ENCODE data around the gene C10orf71. TPM values are rescaled to one million over a fixed set of nuclear protein-coding genes. Genes with fewer than 3 reads are reported as not detected.

Gene C10orf71, protein sequence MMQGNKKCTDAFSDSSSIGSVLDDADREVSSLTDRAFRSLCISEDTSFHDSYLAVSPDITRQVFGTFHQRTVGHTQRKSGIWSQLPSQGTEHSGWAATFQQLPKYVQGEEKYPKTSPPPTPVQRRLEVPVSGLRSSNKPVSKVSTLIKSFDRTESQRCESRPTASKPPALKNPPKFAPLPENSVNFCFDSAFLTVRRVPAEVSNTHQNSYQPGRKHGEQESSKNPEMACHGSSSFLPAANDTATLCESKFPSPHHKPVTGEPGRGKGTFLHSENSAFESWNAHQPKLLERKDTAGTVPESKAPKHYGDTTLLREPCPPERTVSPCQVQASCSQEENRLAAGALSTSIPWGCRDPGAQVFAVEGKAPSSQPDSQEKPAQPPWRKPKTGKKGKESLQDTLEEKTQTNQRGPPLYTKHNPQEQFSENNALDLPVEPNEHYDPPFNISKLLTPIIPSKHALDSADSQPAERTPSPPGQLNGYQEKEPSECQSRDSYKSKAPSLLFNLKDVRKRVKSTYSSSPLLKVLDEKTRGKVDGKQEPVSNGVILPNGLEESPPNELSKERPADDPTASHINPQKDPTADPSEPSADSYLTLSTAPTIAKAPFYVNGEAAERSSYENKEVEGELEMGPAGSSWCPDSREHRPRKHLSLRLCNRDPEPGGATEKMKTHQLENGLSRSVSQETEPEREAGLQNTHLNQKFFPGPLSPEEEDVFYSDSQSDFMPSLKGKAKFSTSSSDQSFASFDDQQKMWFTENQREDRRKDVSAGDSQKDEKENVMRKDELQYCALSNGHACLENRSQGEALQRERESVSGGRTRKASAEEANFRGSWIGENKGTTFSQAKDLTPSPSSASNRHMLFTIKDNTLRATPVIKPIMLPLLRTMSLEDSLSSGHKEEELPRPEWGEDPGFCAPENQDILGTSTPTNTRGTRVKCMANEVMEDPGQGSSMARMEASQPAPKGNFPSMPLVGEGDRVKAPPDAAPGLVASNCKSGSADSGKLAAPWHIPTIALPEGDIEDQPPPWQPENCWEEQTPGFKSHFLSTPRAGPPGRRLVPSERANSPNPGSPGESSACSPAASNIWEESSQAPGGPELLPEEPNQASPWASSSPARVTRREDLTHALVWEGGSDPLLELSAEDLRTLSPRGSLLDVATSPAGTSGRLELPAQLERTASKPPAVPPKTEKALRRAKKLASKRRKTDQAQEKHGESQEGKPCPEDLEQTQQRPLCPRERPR (N-terminal part only)
- not detected for polyA plus RNA-seq (2013, experiment 1 of 2)
- not detected for polyA plus RNA-seq (2013, experiment 2 of 2)

- 77 to 85% methylated on average over 15 to 16 of the region's 27 CpGs for WGBS, 2 experiments (ENCODE audit: insufficient coverage in 2 of 2)
Observed at GRCh38 chr10:49298983-49299815, at the start of gene C10orf71. C10orf71 (plus strand) TSS chr10:49299170; CDS start chr10:49322546, 23,376 bp downstream.

DNA sequence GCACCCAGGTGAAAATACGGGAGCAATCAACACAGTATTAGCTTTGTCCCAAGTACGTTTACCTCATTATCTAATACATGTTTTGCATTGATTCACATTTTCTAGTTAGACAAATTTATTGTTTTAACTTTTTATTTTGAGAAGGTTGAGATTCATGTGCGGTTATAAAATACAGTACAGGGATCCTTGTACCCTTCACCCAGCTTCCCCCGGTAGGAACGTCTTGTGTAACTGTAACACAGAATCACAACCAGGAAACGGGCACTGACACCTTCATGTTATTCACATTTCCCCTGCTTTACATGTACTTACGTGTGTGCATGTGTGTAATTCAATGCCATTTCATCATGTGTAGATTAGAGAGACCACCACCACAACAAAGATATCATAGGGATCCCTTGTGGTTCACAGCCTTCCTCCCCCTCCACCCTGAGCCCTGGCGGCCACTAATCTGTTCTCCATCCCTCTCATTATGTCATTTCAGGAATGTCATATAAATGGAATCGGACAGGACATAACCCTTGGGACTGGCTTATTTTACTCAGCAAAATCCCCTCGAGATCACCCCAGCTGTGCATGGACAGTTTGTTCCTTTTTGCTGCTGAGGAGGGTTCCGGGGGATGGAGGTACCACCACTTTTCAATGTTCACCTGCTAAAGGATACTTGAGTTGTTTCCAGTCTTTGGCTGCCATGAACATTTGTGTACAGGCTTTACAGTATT lies 46.5 kb upstream of the C10orf71 start:
- Histone ChIP-seq H3K36me3 (ENCODE audit: control insufficient read depth, insufficient read depth, low read length) (no peaks in the 10 kb centered on the region), H3K9me3 (ENCODE audit: control insufficient read depth, low read length) (no peaks in the 10 kb centered on the region), H3K4me3 (ENCODE audit: extremely low read depth, insufficient read depth, low read length, poor library complexity, severe bottlenecking) (no peak overlapping the region), H3K27ac (ENCODE audit: low read depth, low read length, severe bottlenecking) (no peak overlapping the region), H3K4me1 (ENCODE audit: control insufficient read depth, insufficient read depth, low read length, poor library complexity, severe bottlenecking) (no peaks in the 10 kb centered on the region)
- 80 to 100% methylated on average over 1 to 7 of the region's 11 CpGs for WGBS, 2 experiments (ENCODE audit: insufficient coverage in 2 of 2)

More at GRCh38 chr10:49298983-49299815, at the start of gene C10orf71:
- H3K9me3 ChIP-seq (ENCODE audit: control insufficient read depth, low read length), result no peaks in the 10 kb centered on the region
- H3K36me3 ChIP-seq (ENCODE audit: control insufficient read depth, insufficient read depth, low read length), result no peaks in the 10 kb centered on the region
- H3K4me1 ChIP-seq (ENCODE audit: control insufficient read depth, insufficient read depth, low read length, poor library complexity, severe bottlenecking), result peaks cover 14% of the 10 kb centered on the region
- H3K27ac ChIP-seq (ENCODE audit: low read depth, low read length, severe bottlenecking), result no peak within 1 kb of the TSS
- H3K4me3 ChIP-seq (ENCODE audit: extremely low read depth, insufficient read depth, low read length, poor library complexity, severe bottlenecking), result no peak within 1 kb of the TSS

DNA sequence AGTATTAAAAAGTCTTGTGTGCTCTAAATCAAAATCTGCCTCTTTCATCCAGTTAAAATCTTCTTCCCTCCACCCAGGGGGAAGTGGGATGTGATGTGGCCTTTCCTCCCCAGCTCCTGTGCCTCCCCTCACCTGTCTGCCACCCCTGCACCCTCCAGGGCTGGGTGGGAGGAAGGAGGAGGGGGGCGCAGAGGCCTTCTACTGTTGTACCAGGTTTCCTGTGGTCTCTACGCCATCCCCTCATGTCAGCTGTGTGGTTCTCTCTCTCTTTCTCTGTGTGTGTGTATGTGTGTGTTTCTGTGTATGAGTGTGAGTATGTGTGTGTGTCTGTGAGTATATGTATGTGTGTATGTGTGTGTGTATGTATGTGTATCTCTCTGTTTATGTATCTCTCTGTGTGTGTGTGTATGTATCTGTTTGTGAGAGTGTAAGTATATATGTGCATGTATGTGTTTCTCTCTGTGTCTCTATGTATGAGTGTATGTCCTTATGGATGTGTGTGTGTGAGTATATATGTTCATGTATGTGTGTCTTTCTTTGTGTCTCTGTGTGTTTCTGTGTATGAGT lies 45.5 kb upstream of the C10orf71 start:
- H3K36me3 ChIP-seq (ENCODE audit: control insufficient read depth, insufficient read depth, low read length), result no peaks in the 10 kb centered on the region
- no peaks in the 10 kb centered on the region for H3K9me3 ChIP-seq (ENCODE audit: control insufficient read depth, low read length)
- no peak overlapping the region for H3K4me3 ChIP-seq (ENCODE audit: extremely low read depth, insufficient read depth, low read length, poor library complexity, severe bottlenecking)
- no peak overlapping the region for H3K27ac ChIP-seq (ENCODE audit: low read depth, low read length, severe bottlenecking)
- no peaks in the 10 kb centered on the region for H3K4me1 ChIP-seq (ENCODE audit: control insufficient read depth, insufficient read depth, low read length, poor library complexity, severe bottlenecking)
- 80 to 100% methylated on average over 1 to 2 of the region's 2 CpGs for WGBS, 2 experiments (ENCODE audit: insufficient coverage in 2 of 2)

- no peaks in the 10 kb centered on the region for H3K36me3 ChIP-seq (ENCODE audit: control insufficient read depth, insufficient read depth, low read length)
- no peak overlapping the region for H3K27ac ChIP-seq (ENCODE audit: low read depth, low read length, severe bottlenecking)
- H3K4me1 ChIP-seq (ENCODE audit: control insufficient read depth, insufficient read depth, low read length, poor library complexity, severe bottlenecking), result no peaks in the 10 kb centered on the region
- no peaks in the 10 kb centered on the region for H3K9me3 ChIP-seq (ENCODE audit: control insufficient read depth, low read length)
- H3K4me3 ChIP-seq (ENCODE audit: extremely low read depth, insufficient read depth, low read length, poor library complexity, severe bottlenecking), result no peak overlapping the region
Observed at GRCh38 chr10:49254150-49254549, 44.8 kb upstream of the C10orf71 start.

DNA sequence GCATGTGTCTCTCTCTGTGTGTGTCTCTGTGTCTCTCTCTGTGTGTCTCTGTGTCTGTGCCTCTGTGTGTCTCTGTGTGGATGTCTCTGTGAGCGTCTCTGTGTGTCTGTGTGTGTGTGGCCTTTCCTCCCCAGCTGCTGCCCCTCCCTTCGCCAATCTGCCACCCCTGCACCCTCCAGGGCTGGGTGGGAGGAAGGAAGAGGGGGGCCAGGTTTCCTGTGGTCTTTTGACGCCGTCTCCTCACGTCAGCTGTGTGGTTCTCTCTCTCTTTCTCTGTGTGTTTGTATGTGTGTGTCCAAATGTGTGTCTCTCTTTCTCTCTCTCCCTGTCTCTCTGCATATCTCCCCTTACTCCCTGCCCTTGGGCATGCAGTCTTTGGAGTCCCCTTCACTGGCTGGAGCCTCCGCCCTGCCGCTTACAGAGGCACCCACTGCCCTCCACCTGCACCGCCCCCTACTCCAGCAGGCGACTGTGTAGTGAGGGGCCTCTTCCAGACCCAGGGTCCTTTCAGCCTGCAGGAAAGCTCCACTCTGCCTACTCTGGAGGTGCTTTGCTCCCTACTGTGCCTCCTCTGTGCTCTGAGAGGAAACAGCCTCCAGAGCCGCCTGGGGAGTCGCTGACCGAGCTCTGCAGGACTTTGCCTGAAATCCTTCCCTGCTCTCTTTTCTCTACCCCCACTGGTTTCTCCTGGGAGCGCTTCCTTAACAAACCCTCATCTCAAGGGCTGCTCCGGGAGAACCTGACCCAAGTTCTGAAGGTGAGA lies 44.2 kb upstream of the C10orf71 start:
- H3K36me3 ChIP-seq (ENCODE audit: control insufficient read depth, insufficient read depth, low read length), result no peaks in the 10 kb centered on the region
- no peak overlapping the region for H3K27ac ChIP-seq (ENCODE audit: low read depth, low read length, severe bottlenecking)
- no peak overlapping the region for H3K4me3 ChIP-seq (ENCODE audit: extremely low read depth, insufficient read depth, low read length, poor library complexity, severe bottlenecking)
- no peaks in the 10 kb centered on the region for H3K9me3 ChIP-seq (ENCODE audit: control insufficient read depth, low read length)
- no peaks in the 10 kb centered on the region for H3K4me1 ChIP-seq (ENCODE audit: control insufficient read depth, insufficient read depth, low read length, poor library complexity, severe bottlenecking)
- WGBS, 2 experiments (ENCODE audit: insufficient coverage in 2 of 2), result 55 to 61% methylated on average over 7 of the region's 14 CpGs

DNA sequence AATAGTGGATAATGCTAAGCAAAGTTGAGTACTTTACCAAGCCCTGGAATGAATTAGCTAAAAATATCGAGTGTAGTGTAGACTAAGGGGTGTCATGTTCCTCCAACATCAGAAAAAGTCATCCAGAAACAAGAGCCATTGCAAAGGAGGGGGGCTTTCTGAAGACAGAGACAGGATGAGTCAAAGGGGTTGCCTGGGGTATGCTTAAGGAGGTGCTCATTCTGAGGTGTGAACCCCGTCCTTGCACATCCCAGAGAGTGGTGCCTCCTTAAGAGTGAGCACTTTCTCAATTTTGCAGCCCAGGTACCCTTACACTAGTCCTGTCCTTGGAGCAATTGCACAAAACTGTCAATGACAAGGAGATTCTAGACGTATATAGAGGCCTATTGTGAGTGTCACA lies 43.1 kb upstream of the C10orf71 start:
- H3K9me3 ChIP-seq (ENCODE audit: control insufficient read depth, low read length), result no peaks in the 10 kb centered on the region
- no peak overlapping the region for H3K4me3 ChIP-seq (ENCODE audit: extremely low read depth, insufficient read depth, low read length, poor library complexity, severe bottlenecking)
- H3K27ac ChIP-seq (ENCODE audit: low read depth, low read length, severe bottlenecking), result no peak overlapping the region
- 55 to 56% methylated on average over 2 to 3 of the region's 3 CpGs for WGBS, 2 experiments (ENCODE audit: insufficient coverage in 2 of 2)
- H3K36me3 ChIP-seq (ENCODE audit: control insufficient read depth, insufficient read depth, low read length), result no peaks in the 10 kb centered on the region
- no peaks in the 10 kb centered on the region for H3K4me1 ChIP-seq (ENCODE audit: control insufficient read depth, insufficient read depth, low read length, poor library complexity, severe bottlenecking)

- Histone ChIP-seq H3K4me3 (ENCODE audit: extremely low read depth, insufficient read depth, low read length, poor library complexity, severe bottlenecking) (no peak overlapping the region), H3K27ac (ENCODE audit: low read depth, low read length, severe bottlenecking) (no peak overlapping the region), H3K36me3 (ENCODE audit: control insufficient read depth, insufficient read depth, low read length) (no peaks in the 10 kb centered on the region), H3K9me3 (ENCODE audit: control insufficient read depth, low read length) (no peaks in the 10 kb centered on the region), H3K4me1 (ENCODE audit: control insufficient read depth, insufficient read depth, low read length, poor library complexity, severe bottlenecking) (no peaks in the 10 kb centered on the region)
- 63 to 83% methylated on average over 1 of the region's 1 CpG for WGBS, 2 experiments (ENCODE audit: insufficient coverage in 2 of 2)
Observed at GRCh38 chr10:49257154-49257553, 41.8 kb upstream of the C10orf71 start.

- no peak overlapping the region for H3K4me3 ChIP-seq (ENCODE audit: extremely low read depth, insufficient read depth, low read length, poor library complexity, severe bottlenecking)
- H3K4me1 ChIP-seq (ENCODE audit: control insufficient read depth, insufficient read depth, low read length, poor library complexity, severe bottlenecking), result no peaks in the 10 kb centered on the region
- 87 to 93% methylated on average over 8 to 9 of the region's 11 CpGs for WGBS, 2 experiments (ENCODE audit: insufficient coverage in 2 of 2)
- H3K36me3 ChIP-seq (ENCODE audit: control insufficient read depth, insufficient read depth, low read length), result no peaks in the 10 kb centered on the region
- H3K27ac ChIP-seq (ENCODE audit: low read depth, low read length, severe bottlenecking), result no peak overlapping the region
- H3K9me3 ChIP-seq (ENCODE audit: control insufficient read depth, low read length), result no peaks in the 10 kb centered on the region
Observed at GRCh38 chr10:49257626-49258349, 41.2 kb upstream of the C10orf71 start.
